ENCODE data around the gene TMEM154.

Gene TMEM154

GRCh38 chr4:152572417-152573086 is 107.2 kb downstream of the TMEM154 start:
- DNase-seq (ENCODE audit: low read depth) = no peak
- H3K4me3 ChIP-seq (ENCODE audit: low read depth, low read length) = no peak overlapping the region
- TF ChIP-seq, protein P1, sequence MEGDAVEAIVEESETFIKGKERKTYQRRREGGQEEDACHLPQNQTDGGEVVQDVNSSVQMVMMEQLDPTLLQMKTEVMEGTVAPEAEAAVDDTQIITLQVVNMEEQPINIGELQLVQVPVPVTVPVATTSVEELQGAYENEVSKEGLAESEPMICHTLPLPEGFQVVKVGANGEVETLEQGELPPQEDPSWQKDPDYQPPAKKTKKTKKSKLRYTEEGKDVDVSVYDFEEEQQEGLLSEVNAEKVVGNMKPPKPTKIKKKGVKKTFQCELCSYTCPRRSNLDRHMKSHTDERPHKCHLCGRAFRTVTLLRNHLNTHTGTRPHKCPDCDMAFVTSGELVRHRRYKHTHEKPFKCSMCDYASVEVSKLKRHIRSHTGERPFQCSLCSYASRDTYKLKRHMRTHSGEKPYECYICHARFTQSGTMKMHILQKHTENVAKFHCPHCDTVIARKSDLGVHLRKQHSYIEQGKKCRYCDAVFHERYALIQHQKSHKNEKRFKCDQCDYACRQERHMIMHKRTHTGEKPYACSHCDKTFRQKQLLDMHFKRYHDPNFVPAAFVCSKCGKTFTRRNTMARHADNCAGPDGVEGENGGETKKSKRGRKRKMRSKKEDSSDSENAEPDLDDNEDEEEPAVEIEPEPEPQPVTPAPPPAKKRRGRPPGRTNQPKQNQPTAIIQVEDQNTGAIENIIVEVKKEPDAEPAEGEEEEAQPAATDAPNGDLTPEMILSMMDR (IDR thresholded peaks at IDR 0.05; ENCODE audit: low read depth, low read length, missing control alignments) = no peak

DNA sequence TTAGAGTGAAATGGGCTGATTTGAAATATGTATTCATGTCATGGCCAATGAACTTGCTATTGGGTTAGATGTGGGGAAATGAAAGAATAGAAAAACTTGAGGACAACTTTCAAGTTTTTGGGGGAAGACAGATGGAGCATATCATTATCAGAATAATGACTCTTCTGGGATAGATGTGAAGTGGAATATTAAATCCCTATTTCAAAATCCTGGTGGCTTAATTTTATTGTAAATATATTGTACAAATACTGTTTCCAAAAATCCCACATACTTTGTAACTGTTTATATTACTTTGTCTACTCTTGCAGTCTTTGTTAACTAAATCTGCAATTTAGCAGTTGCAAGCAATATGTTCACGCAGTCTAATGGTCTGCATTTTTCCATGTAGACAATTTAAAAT is 108.0 kb downstream of the TMEM154 start:
- DNase-seq (ENCODE audit: low read depth) = no peak
- TF ChIP-seq, protein P1 (IDR thresholded peaks at IDR 0.05; ENCODE audit: low read depth, low read length, missing control alignments) = no peak
- no peak overlapping the region for H3K4me3 ChIP-seq (ENCODE audit: low read depth, low read length)

GRCh38 chr4:152571296-152571695 is 108.5 kb downstream of the TMEM154 start:
- no peak for DNase-seq (ENCODE audit: low read depth)
- no peak overlapping the region for H3K4me3 ChIP-seq (ENCODE audit: low read depth, low read length)
- TF ChIP-seq, protein P1 (IDR thresholded peaks at IDR 0.05; ENCODE audit: low read depth, low read length, missing control alignments) = no peak
